AG04449 (cell line): Measurements from ENCODE around the gene F9.

Experiments
- CTCF ChIA-PET: fragments of 350-600 bp; formaldehyde crosslinking; extraction: SDS; loops from one replicate; lab custom pipeline; 2021; ENCODE audit warnings: antibody characterized with exemption; lab: Yijun Ruan, JAX
- POLR2A ChIA-PET: fragments of 400-600, 350-600 bp; formaldehyde crosslinking; extraction: SDS; loops from one replicate; lab custom pipeline; 2020; ENCODE audit warnings: antibody characterized with exemption, inconsistent platforms; lab: Yijun Ruan, JAX
- DNase-seq: peaks from one replicate; pipeline ENCODE4 v3.0.0-alpha.2; 2010; ENCODE audit warnings: low read depth, low spot score
- H3K4me3 ChIP-seq: 2 replicates; pipeline ENCODE4 v1.5.1; 2011; ENCODE audit warnings: low read depth, mild to moderate bottlenecking, control low read depth, low read length
- TF ChIP-seq, protein P1 (sequence below): IDR thresholded peaks from one replicate; pipeline ENCODE4 v1.5.1; 2011; ENCODE audit warnings: mild to moderate bottlenecking, moderate library complexity, low read length, control low read depth, inconsistent platforms; ENCODE audit not compliant: insufficient read depth; ENCODE audit errors: missing control alignments

F9 gene

DNA sequence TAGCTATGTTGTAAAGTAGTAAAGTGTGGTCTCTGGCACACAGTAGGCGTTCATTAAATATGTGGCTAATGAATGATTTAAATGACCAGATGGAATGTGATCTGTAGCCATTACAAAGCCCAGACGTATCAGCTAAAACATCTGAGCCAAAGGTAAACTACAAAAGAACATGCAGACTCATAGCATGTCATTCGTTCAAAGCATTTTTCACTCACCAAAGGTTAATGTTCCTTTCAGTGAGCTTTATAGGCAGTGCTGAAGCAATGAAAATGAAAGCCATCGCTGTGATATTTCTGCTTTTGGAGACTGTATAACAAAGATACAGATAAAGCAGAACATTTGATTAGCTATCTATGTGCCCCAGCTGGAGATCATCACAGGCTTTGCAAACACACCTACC, 50.5 kb downstream of the F9 start:
- no peak for DNase-seq

DNA sequence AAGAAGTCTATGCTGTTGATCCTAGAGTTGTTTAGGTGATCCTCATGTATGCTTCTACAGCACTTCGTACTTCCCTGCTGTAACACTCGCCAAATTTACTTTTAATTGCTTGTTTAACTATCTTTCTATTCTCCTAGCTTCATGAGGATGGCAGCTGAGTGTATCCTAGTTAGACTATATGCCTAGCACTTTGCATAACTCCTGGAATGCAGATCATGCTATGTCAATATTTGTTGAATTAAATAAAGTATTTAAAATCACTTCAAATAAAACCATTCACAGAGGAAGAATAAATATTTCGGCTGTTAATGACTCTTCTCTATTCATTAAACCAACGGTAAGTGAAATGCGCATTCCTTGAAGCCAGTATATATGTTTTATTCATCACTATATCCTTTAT, 55.1 kb downstream of the F9 start:
- H3K4me3 ChIP-seq = no peak overlapping the region
- DNase-seq = no peak
- ChIA-PET POLR2A (no interaction called here), CTCF (no interaction called here)
- TF ChIP-seq, protein P1, sequence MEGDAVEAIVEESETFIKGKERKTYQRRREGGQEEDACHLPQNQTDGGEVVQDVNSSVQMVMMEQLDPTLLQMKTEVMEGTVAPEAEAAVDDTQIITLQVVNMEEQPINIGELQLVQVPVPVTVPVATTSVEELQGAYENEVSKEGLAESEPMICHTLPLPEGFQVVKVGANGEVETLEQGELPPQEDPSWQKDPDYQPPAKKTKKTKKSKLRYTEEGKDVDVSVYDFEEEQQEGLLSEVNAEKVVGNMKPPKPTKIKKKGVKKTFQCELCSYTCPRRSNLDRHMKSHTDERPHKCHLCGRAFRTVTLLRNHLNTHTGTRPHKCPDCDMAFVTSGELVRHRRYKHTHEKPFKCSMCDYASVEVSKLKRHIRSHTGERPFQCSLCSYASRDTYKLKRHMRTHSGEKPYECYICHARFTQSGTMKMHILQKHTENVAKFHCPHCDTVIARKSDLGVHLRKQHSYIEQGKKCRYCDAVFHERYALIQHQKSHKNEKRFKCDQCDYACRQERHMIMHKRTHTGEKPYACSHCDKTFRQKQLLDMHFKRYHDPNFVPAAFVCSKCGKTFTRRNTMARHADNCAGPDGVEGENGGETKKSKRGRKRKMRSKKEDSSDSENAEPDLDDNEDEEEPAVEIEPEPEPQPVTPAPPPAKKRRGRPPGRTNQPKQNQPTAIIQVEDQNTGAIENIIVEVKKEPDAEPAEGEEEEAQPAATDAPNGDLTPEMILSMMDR = no peak

More for the DNA sequence above, 50.5 kb downstream of the F9 start:
- TF ChIP-seq, protein P1 = no peak
- H3K4me3 ChIP-seq = no peak overlapping the region
- ChIA-PET POLR2A (no interaction called here), CTCF (no interaction called here)

DNA sequence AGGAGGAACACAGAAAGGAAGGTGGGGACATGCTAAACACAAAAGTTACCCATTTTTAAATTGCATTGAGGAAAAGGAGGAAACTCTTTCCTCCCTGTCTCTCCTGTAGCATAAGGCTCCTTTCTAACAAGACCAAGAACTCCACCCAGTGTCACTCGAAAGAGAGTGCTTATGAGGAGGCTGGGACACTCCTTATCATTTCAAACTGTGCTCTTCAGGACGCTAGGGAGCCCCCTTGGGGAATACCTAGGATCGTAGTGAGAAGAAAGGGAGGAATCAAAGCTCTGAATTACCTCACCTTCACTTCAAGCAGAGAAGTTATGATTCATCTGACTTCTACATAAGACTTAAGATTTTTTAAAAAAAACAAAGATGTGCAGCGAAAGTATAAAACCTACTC, 65.5 kb downstream of the F9 start:
- TF ChIP-seq, protein P1 = no peak
- CTCF ChIA-PET = no interaction called here
- H3K4me3 ChIP-seq = no peak overlapping the region
- POLR2A ChIA-PET = no interaction called here
- DNase-seq = no peak

DNA sequence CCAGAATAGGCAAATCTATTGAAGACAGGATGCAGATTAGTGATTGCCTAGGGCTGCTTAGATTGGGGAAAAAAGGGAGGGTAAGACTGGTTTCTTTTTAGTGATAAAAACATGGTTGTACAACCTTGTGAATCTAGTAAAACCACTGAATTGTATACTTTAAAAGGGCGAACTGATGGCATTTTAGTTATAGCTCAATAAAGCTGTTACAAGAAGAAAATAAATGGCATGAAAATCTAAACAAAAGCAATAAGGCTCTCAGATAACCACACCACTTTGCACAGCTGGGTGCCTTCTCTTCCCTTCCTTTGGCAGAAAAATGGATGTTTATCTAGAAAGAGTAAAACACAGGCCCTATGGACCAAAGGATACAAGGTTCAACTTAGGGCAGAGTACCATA, 69.6 kb downstream of the F9 start:
- ChIA-PET POLR2A (no interaction called here), CTCF (no interaction called here)
- H3K4me3 ChIP-seq = no peak overlapping the region
- no peak for DNase-seq
- TF ChIP-seq, protein P1 = no peak
